Kidney (tissue), 14 donors: ENCODE results near the gene HOXC6. TPM values are rescaled to one million over a fixed set of nuclear protein-coding genes. Genes with fewer than 3 reads are reported as not detected.

Experiments used
- DNase-seq, 5 donors: peaks; one replicate each; pipeline ENCODE4 v3.0.0-alpha.2; 2013 to 2020
- FAIRE-seq: peaks from 2 replicates; lab custom pipeline; 2012; peaks lifted over from hg19 to GRCh38; lab: Jason Lieb, UNC
- H3K27ac ChIP-seq, 2 donors: one replicate each; pipeline ENCODE4 v1.7.0; 2013; ENCODE audit warnings: low read depth in 2 of 2, low read length in 2 of 2, inconsistent platforms in 1 of 2
- H3K27me3 ChIP-seq: one replicate; pipeline ENCODE4 v1.7.1; 2013; ENCODE audit warnings: low read length, inconsistent platforms; ENCODE audit not compliant: control insufficient read depth, insufficient read depth
- H3K36me3 ChIP-seq, 3 donors: one replicate each; pipeline versions ENCODE4 v1.7.0 to v1.7.1; 2013; ENCODE audit warnings: low read length in 3 of 3, control low read depth in 1 of 3, inconsistent platforms in 1 of 3; ENCODE audit not compliant: insufficient read depth in 3 of 3, control insufficient read depth in 2 of 3
- H3K4me1 ChIP-seq, 3 donors: one replicate each; pipeline versions ENCODE4 v1.7.0 to v1.7.1; 2013; ENCODE audit warnings: low read length in 3 of 3, inconsistent platforms in 1 of 3, low read depth in 1 of 3; ENCODE audit not compliant: control insufficient read depth in 2 of 3, insufficient read depth in 2 of 3
- H3K4me3 ChIP-seq, 3 donors: one replicate each; pipeline versions ENCODE4 v1.7.0 to v1.8.1; 2013; ENCODE audit warnings: low read length in 3 of 3, control low read depth in 1 of 3, inconsistent platforms in 1 of 3
- H3K9ac ChIP-seq, 3 donors: one replicate each; pipeline versions ENCODE4 v1.7.0 to v1.7.1; 2013; ENCODE audit warnings: low read length in 3 of 3, control low read depth in 1 of 3, inconsistent platforms in 1 of 3
- H3K9me3 ChIP-seq, 3 donors: one replicate each; pipeline versions ENCODE4 v1.7.0 to v1.7.1; 2013; ENCODE audit warnings: low read length in 3 of 3, control low read depth in 1 of 3, inconsistent platforms in 1 of 3; ENCODE audit not compliant: control insufficient read depth in 2 of 3, insufficient read depth in 1 of 3
- intact Hi-C: fragments of 100-400 bp; cut with DNase I; formaldehyde crosslinking; loops from one replicate; pipeline ENCODE4 v1.11.1; 2022
- polyA plus RNA-seq: library from polyadenylated mRNA; stranded (reverse); fragments of 350-450 nt; fragmentation: Illumina TruSeq; extraction: RNeasy Lipid Tissue Mini Kit (QIAGEN cat#74804); gene quantifications from one replicate; pipeline ENCODE4 v1.2.3, GENCODE V29; 2014; ENCODE audit warnings: low read depth, low replicate concordance; ENCODE audit not compliant: insufficient read depth
- total RNA-seq: library from RNA; stranded (reverse); fragmentation: NEBNext Ultra II Directional; extraction: Animal tissue kit (Norgen Biotek cat#: 25700); gene quantifications from one replicate; pipeline ENCODE4 v1.2.1, GENCODE V29; 2021
- TF ChIP-seq, protein P1 (sequence below): IDR thresholded peaks from 3 replicates; pipeline ENCODE4 v1.5.1; 2012; ENCODE audit warnings: mild to moderate bottlenecking, moderate library complexity, borderline replicate concordance; ENCODE audit not compliant: insufficient read depth; ENCODE audit errors: extremely low read depth
- donor health status: control.
- donor health status: control.
- donor health status: control.
- donor health status: control.
- donor health status: control.
- donor health status: DM: yes; HTN: yes; CAD: no.
- donor health status: Normal renal cell carcinoma (clear cell type).

Gene HOXC6
- total and polyA plus RNA-seq, 2 donors from 2014 or later = 11.4 to 22.0 TPM

DNA sequence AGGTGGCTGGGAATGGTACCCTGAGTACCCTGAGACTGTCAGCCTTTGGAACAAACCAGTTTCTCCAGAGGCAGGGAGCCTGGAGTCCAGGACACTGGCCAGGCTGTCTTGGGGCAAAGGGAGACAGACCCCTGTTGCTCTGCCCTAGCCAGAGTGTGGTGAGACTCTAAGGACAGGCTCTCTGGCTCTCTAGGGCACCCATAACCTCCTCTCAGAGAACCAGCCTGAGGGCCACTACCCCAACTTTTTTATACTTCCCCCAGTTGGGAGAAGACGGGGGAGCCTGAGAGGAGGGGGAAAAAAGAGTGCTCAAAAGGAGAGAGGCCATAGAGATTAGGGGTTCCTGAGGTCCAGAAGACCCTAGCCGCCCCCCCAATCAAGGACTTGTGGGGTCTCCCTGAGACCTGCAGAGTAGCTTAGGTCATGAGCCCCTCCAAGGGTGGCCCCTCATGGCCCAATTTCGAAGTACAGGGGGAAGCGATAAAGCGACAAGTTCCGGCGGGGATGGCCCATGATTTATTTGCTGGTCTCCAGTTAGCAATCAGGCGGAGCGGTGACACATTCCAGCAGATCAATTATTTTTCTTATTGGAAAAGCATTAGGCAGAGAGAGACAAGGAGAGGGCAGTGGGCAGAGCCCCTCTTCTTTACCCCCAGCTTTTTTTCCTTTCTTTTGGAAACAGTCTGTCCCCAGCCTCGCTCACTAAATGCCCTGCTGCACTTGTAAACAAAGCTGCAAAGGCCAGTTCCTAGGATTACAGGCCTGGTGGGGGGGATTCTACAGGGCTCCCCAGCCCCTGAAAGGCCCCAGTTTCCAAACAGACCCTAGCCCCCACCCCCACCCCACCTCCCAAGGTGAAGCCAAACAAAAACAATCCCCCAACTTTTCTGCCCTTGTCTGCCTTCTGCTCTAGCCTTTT is 17.9 kb upstream of the HOXC6 start:
- Histone ChIP-seq H3K27ac (peak overlapping the region; percentile 26 to 61), H3K9ac (peak overlapping the region in 1 of 3 donors; percentile 43), H3K36me3 (no peaks in the 10 kb centered on the region), H3K4me1 (peaks cover 4 to 35% (median 19%) of the 10 kb centered on the region in 3 donors), H3K4me3 (peak overlapping the region; percentile 14 to 59 (median 31)), H3K9me3 (no peaks in the 10 kb centered on the region), H3K27me3 (peaks cover 4% of the 10 kb centered on the region)
- intact Hi-C loops = loop anchor here (5.0 kb wide), 1 partner anchor 187 kb away; no protein-coding TSS in a partner anchor
- DNase-seq = peak in 2 of 5 donors; percentile 59 to 76
- TF ChIP-seq, protein P1, sequence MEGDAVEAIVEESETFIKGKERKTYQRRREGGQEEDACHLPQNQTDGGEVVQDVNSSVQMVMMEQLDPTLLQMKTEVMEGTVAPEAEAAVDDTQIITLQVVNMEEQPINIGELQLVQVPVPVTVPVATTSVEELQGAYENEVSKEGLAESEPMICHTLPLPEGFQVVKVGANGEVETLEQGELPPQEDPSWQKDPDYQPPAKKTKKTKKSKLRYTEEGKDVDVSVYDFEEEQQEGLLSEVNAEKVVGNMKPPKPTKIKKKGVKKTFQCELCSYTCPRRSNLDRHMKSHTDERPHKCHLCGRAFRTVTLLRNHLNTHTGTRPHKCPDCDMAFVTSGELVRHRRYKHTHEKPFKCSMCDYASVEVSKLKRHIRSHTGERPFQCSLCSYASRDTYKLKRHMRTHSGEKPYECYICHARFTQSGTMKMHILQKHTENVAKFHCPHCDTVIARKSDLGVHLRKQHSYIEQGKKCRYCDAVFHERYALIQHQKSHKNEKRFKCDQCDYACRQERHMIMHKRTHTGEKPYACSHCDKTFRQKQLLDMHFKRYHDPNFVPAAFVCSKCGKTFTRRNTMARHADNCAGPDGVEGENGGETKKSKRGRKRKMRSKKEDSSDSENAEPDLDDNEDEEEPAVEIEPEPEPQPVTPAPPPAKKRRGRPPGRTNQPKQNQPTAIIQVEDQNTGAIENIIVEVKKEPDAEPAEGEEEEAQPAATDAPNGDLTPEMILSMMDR = no peak
- FAIRE-seq = no peak

DNA sequence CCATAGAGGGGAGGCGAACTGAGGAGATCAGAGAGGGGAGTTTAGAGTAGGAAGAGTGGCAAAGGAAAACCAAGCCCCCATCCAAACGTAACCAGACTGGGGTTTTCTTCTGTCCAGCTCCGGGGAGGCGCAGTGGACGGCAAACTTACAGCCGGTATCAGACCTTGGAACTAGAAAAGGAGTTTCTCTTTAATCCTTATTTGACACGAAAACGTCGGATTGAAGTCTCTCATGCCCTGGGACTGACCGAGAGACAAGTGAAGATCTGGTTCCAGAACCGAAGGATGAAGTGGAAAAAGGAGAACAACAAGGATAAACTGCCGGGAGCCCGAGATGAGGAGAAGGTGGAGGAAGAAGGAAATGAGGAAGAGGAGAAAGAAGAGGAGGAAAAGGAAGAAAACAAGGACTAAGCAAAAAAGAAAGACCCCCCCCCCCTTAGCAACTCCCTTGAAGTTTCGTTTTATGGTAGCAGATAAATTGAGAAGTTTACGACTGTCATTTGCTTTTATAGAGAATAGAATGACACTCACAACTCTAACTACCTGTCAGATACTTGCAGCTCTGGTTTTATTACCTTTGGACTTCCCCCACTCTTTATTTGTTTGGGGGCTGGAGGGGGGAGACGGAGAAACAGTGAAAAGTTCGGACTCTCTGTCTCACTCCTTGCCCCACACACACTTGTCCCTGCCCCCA is 17.1 kb upstream of the HOXC6 start:
- H3K9me3 ChIP-seq = no peaks in the 10 kb centered on the region
- H3K27ac ChIP-seq = peak overlapping the region; percentile 26 to 61
- intact Hi-C loops = loop anchor here (5.0 kb wide), 1 partner anchor 186 kb away; no protein-coding TSS in a partner anchor
- peak; percentile 30 to 91 (median 85) for DNase-seq
- peak overlapping the region; percentile 11 to 31 (median 14) for H3K4me3 ChIP-seq
- peaks cover 4% of the 10 kb centered on the region for H3K27me3 ChIP-seq
- TF ChIP-seq, protein P1 = no peak
- H3K9ac ChIP-seq = peak overlapping the region in 1 of 3 donors; percentile 37
- H3K4me1 ChIP-seq = peaks cover 4 to 29% (median 15%) of the 10 kb centered on the region in 3 donors
- H3K36me3 ChIP-seq = no peaks in the 10 kb centered on the region
- no peak for FAIRE-seq

DNA sequence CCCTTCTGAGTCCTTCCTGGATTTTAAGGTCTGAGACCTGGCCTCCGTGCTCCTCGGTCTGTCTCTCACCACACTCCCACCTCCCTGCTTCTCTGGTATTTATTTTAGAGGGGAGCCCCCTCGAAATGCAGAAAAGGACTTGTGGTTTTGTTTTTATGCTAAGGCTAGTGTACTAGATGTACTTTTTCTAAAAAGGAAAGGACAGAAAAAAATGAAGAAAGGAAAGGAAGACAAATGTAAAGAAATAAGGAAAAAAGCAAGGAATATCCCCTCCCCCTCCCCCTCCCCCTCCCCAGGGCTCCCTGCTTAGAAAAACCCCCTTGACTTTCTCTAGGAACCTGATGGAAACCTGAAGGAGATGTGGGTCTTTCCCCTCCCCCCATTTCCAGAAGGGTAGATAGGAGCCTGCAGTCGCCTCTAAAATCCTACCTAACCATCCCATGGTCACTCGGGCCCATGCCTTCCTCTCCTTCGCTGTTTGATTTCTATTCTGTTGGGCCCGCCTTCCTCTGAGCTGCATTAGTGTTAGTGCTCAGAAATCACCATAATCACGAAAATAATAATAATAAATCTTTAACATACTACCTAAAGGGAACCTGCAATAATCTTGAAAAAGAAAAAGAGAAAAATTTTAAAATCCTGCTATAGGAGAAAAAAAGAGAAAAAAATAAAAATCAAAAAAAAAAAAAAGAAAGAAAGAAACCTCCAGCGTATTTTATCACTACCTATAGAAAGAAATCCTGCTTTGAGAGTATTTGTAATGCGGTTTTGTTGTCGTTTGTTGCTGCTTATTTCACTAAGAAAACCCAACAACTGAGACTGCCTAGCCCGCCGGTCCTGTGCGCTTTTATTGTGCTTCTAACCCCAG is 16.3 kb upstream of the HOXC6 start:
- H3K27me3 ChIP-seq = peaks cover 4% of the 10 kb centered on the region
- no peak for DNase-seq
- peak overlapping the region in 1 of 3 donors; percentile 37 for H3K9ac ChIP-seq
- H3K4me1 ChIP-seq = peaks cover 4 to 27% (median 15%) of the 10 kb centered on the region in 3 donors
- H3K27ac ChIP-seq = peak overlapping the region; percentile 26 to 61
- H3K4me3 ChIP-seq = peak overlapping the region in 1 of 3 donors; percentile 11
- TF ChIP-seq, protein P1 = no peak
- H3K9me3 ChIP-seq = no peaks in the 10 kb centered on the region
- no peak for FAIRE-seq
- no peaks in the 10 kb centered on the region for H3K36me3 ChIP-seq
- intact Hi-C loops = loop anchor here (5.0 kb wide), 1 partner anchor 185 kb away; no protein-coding TSS in a partner anchor
